IPS-18a (cell line): ENCODE measurements around the gene GGTLC3.
"Not testable (repeated sequence)": the region's sequence is repeated elsewhere in the genome, so short reads cannot be mapped to it uniquely, and the experiment has no call there.

Experiments used
- H3K27ac ChIP-seq: one replicate; pipeline ENCODE4 v1.5.1; 2013; ENCODE audit warnings: low read length
- H3K27me3 ChIP-seq: one replicate; pipeline ENCODE4 v1.6.1; 2013; ENCODE audit warnings: mild to moderate bottlenecking, low read length; ENCODE audit not compliant: control insufficient read depth, insufficient read depth
- H3K36me3 ChIP-seq: one replicate; pipeline ENCODE4 v1.6.1; 2013; ENCODE audit warnings: low read depth, low read length; ENCODE audit not compliant: control insufficient read depth
- H3K4me1 ChIP-seq: one replicate; pipeline ENCODE4 v1.6.1; 2013; ENCODE audit warnings: low read depth, low read length; ENCODE audit not compliant: control insufficient read depth
- H3K4me3 ChIP-seq: one replicate; pipeline ENCODE4 v1.5.1; 2013; ENCODE audit warnings: low read length
- H3K9ac ChIP-seq: one replicate; pipeline ENCODE4 v1.6.1; 2013; ENCODE audit warnings: mild to moderate bottlenecking, low read length, moderate library complexity
- H3K9me3 ChIP-seq: one replicate; pipeline ENCODE4 v1.6.1; 2013; ENCODE audit warnings: low read depth, low read length; ENCODE audit not compliant: control insufficient read depth

The GGTLC3 gene

DNA sequence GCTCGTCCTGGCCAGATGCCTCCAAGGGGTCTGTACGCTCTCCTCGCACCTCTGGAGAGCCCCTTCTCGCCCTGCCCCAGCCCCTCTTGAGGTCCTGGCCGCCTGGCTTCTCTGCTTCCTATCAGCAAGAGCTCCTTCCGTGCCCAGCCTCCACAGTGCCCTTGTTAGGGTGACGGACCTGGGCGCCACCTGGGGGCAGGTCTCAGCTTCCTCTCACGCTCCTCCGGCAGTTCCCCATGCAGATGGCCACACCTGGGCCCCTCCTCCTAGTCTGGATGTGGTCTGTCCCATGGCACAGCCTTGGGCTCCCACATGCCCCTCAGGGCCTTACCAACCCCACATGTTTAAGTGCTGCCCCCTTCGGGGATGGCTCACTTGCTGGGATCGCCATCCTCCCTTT, 16.4 kb upstream of the GGTLC3 start:
- not testable (repeated sequence) for H3K9me3 ChIP-seq, H3K4me1 ChIP-seq, H3K27ac ChIP-seq, H3K4me3 ChIP-seq, H3K36me3 ChIP-seq, H3K9ac ChIP-seq, H3K27me3 ChIP-seq

DNA sequence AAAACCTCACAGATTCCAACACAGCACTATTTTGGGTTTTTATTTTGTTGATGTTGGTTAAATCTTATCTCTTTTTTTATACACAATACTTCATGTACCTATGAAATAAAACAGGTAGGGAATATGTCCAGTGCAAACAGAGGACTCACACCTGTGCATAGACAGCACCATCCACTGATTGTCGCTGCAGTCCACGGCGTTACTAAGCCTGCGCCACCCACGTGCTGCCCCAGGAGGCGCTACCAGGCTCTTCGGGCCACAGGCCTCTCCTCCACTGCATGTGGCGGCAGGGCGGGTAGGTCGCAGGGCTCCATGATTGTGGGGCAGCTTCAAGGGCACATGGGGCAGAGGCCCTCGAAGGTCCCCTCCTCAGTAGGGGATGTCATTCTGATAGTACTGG, 15.7 kb upstream of the GGTLC3 start:
- H3K4me3 ChIP-seq, H3K9me3 ChIP-seq, H3K27me3 ChIP-seq, H3K27ac ChIP-seq, H3K9ac ChIP-seq, H3K4me1 ChIP-seq, H3K36me3 ChIP-seq: not testable (repeated sequence)

DNA sequence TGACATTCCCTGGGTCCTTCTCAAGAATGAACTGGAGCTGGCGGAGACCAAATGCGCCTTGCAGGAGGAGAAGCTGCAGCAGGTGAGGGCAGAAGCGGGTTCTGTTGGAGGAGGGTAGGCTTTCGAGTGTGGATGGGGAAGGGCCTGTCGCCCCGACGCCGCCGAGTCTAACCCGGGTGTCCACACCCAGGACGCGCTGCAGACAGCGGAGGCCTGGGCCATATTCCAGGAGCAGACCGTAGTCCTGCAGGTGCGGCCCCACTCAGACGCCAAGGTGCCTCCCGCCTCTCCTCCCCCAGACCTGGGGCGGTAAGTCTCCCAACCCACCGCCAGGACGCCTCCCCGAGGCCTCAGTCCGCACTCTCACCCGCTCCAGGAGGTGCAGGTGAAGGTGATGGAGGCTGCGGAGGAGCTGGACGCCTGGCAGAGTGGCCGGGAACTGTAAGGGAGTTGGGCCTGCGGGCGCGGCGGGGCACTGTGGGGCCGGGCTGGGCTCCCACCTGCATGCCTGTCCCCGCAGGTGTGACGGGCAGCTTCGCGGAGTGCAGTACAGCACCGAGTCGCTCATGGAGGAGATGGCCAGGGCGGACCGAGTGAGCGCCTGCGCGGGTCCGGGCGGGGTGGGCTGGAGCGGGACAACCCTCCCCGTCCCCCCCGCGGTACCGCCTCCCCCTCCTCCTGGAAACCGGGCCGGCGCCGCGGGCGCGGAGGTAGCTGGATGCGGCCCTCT, 11.6 kb upstream of the GGTLC3 start:
- not testable (repeated sequence) for H3K9ac ChIP-seq, H3K27ac ChIP-seq, H3K9me3 ChIP-seq, H3K4me3 ChIP-seq, H3K27me3 ChIP-seq, H3K4me1 ChIP-seq, H3K36me3 ChIP-seq

DNA sequence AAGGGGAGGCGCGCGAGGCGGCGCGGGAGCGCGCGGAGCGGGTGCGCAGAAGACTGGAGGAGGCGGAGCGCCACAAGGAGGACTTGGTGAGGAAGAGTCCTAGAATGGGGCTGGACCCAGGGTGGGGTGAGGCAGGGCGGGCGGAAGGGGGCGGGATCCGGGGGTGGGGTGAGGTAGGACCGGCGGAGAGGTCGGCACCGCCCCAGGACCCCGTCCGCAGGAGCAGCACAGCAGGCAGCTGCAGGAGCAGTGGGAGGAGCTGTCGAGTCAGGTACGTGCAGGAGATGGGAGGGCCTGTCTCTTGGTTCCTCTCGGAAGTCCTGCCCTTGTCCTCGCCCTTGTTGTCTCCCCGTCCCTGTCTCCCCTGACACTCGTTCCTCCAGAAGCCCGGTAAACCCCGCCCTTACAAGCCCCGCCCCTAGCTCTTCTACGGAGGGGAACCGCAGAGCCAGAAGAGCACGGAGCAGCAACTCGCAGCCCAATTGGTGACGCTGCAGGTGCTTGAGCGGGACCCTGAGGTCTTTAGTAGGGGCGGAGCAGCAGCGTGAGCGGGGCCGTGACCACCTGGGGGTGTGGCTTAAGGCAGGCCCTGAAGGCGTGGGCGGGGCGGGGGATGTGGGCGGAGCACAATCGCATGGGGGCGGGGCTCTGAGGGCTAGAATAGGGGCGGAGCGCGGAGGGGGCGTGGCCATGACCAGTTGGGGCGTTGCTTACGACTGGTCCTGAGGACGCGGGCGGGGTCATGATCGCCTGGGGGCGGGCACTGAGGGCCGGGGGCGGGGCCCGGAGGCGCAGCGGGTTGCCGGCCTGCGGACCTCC, 10.8 kb upstream of the GGTLC3 start:
- H3K27ac ChIP-seq, H3K9ac ChIP-seq, H3K27me3 ChIP-seq, H3K4me1 ChIP-seq, H3K9me3 ChIP-seq, H3K36me3 ChIP-seq: not testable (repeated sequence)
- peak overlapping the region; percentile 33 for H3K4me3 ChIP-seq

- H3K9me3 ChIP-seq, H3K36me3 ChIP-seq, H3K27me3 ChIP-seq, H3K4me1 ChIP-seq, H3K27ac ChIP-seq, H3K9ac ChIP-seq: not testable (repeated sequence)
- H3K4me3 ChIP-seq: peak within 1 kb of the TSS; percentile 33
Observed at GRCh38 chr22:18527752-18528596, 10.0 kb upstream of the GGTLC3 start, which contains the start of gene TMEM191B. Gene TMEM191B (plus strand): TSS chr22:18527802. CDS start chr22:18527981, 179 bp downstream.

DNA sequence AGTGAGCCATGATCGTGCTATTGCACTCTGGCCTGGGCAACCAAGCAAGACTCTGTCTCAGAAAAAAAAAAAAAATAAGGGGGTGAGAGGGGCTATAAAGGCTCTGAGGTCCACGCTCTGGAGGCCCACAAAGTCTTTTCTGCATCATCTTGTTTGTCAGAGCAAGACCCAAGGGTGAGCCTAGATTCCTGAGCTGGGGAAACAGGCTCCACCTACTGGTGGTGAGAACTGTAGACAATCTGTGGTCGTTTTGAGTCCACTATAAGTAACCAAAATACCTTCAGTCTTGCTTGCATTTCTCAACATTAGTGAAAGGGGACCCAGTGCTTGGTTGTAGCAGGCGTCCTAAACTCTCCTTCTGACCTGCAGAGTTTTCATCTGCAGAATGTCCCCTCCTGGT, 5.4 kb upstream of the GGTLC3 start:
- not testable (repeated sequence) for H3K36me3 ChIP-seq, H3K9me3 ChIP-seq, H3K4me3 ChIP-seq, H3K9ac ChIP-seq, H3K27me3 ChIP-seq, H3K27ac ChIP-seq, H3K4me1 ChIP-seq

DNA sequence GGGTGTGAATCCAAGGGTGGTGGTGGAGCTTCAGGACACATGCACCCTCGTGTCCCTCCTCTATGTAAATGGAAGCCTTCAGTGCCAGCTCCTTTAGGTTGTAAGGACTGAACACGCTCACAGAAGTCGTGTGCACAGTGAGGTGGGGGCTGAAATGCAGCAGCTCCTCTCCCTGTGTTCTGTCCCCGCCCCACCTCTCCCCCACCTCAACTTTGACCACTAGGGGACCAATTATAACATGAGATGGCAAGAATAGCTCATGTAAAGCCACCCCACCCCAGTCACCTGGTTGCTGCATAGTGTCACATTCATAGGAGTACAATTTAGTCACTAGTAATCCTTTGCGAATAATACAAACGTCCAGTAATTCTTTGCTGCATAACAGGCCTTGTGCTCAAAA, 4.8 kb upstream of the GGTLC3 start:
- not testable (repeated sequence) for H3K36me3 ChIP-seq, H3K4me3 ChIP-seq, H3K9me3 ChIP-seq, H3K27me3 ChIP-seq, H3K4me1 ChIP-seq, H3K27ac ChIP-seq, H3K9ac ChIP-seq

- H3K27me3 ChIP-seq, H3K9me3 ChIP-seq, H3K4me1 ChIP-seq, H3K4me3 ChIP-seq, H3K9ac ChIP-seq, H3K27ac ChIP-seq, H3K36me3 ChIP-seq: not testable (repeated sequence)
Observed at GRCh38 chr22:18513454-18513853, 4.5 kb downstream of the GGTLC3 start.

DNA sequence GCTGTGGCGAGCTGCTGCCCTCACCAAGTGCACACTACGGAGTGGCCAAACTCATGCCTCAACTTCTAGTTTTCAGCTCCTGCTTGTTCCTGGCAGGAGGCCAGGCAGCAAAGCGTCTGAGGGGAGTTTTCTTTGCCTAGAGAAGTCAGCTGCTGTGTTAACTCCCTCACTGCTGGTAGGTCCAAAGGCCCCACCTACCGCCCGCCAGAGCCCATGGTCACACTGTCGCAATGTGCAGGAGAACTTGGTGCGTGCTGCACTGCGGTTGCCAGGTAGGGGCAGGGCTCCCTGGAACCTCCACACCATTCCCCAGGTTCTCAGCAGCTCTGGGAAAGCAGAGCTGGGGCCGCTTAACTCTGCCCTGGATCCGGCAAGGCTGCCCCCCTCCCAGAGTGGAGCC, 5.6 kb downstream of the GGTLC3 start:
- not testable (repeated sequence) for H3K27me3 ChIP-seq, H3K9me3 ChIP-seq, H3K9ac ChIP-seq, H3K4me1 ChIP-seq, H3K27ac ChIP-seq, H3K36me3 ChIP-seq, H3K4me3 ChIP-seq

DNA sequence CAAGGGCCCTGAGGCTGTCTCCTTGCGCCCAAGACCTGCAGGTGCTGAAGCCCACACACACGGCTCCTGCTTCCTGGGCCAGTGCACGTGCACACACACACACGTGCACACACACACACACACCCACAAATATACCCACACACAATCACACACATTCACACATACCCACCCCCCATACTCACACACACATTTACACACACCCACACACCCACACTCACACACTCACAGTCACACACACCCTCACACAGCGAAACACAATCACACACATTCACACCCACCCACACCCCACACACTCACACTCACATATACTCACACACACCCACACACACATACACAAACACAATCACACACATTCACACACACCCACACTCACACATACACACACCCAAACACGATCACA, 6.6 kb downstream of the GGTLC3 start:
- not testable (repeated sequence) for H3K4me1 ChIP-seq, H3K9ac ChIP-seq, H3K9me3 ChIP-seq, H3K27me3 ChIP-seq, H3K27ac ChIP-seq, H3K36me3 ChIP-seq, H3K4me3 ChIP-seq

DNA sequence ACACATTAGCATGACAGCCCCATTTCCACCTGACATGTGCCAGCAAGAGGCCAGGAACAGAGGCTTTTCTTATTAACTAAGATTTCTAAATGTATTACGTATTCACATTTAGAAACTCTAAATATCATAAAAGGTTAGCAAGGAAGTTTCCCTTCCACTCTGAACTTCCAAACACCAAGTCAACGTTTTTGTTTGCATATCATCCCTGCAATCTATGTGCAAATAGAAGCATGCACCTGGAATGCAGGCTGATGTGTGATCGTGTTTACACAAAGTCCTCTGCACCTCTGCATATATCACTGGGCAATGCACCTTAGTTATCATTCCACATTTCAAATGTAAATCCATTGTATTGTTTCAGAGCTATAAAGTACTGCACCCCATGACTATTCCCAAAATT, 21.7 kb downstream of the GGTLC3 start:
- not testable (repeated sequence) for H3K27ac ChIP-seq, H3K9me3 ChIP-seq, H3K27me3 ChIP-seq, H3K4me3 ChIP-seq, H3K4me1 ChIP-seq, H3K9ac ChIP-seq, H3K36me3 ChIP-seq
